EH (cell line): ENCODE data around the gene CLDN20.
"Not testable (repeated sequence)": the region's sequence is repeated elsewhere in the genome, so short reads cannot be mapped to it uniquely, and the experiment has no call there.

Source experiments
- DNase-seq: peaks from one replicate; pipeline ENCODE4 v3.0.0-alpha.2; 2015; ENCODE audit warnings: low read depth

CLDN20 gene

GRCh38 chr6:155263373-155264063 lies at the start of gene CLDN20:
TSS of gene CLDN20 (plus strand) at chr6:155264013. CDS start at chr6:155275720, 11,707 bp downstream.
- DNase-seq: no peak

- no peak for DNase-seq
Observed at GRCh38 chr6:155215906-155216305, 47.9 kb upstream of the CLDN20 start.

GRCh38 chr6:155216312-155217046 lies 47.3 kb upstream of the CLDN20 start:
- no peak for DNase-seq

- DNase-seq: not testable (repeated sequence)
Observed at GRCh38 chr6:155218711-155219110, 45.1 kb upstream of the CLDN20 start.

GRCh38 chr6:155219299-155219698 lies 44.5 kb upstream of the CLDN20 start:
- DNase-seq: no peak

- no peak for DNase-seq
Observed at GRCh38 chr6:155219858-155220301, 43.9 kb upstream of the CLDN20 start.

- DNase-seq: no peak
Observed at GRCh38 chr6:155221086-155221485, 42.7 kb upstream of the CLDN20 start.

- DNase-seq: no peak
Observed at GRCh38 chr6:155222506-155222905, 41.3 kb upstream of the CLDN20 start.

- peak; percentile 83 for DNase-seq
Observed at GRCh38 chr6:155223646-155224451, 40.0 kb upstream of the CLDN20 start.

GRCh38 chr6:155224618-155225017 lies 39.2 kb upstream of the CLDN20 start:
- DNase-seq: peak; percentile 13

- no peak for DNase-seq
Observed at GRCh38 chr6:155227046-155227445, 36.8 kb upstream of the CLDN20 start.

- DNase-seq: peak; percentile 64
Observed at GRCh38 chr6:155228546-155229166, 35.2 kb upstream of the CLDN20 start.

GRCh38 chr6:155230975-155231374 lies 32.8 kb upstream of the CLDN20 start:
- DNase-seq: not testable (repeated sequence)

GRCh38 chr6:155232848-155233247 lies 31.0 kb upstream of the CLDN20 start:
- no peak for DNase-seq

- DNase-seq: peak; percentile 42
Observed at GRCh38 chr6:155234167-155234566, 29.6 kb upstream of the CLDN20 start.

- peak; percentile 20 for DNase-seq
Observed at GRCh38 chr6:155234687-155235086, 29.1 kb upstream of the CLDN20 start.

- DNase-seq: peak; percentile 13
Observed at GRCh38 chr6:155235087-155235486, 28.7 kb upstream of the CLDN20 start.

GRCh38 chr6:155237613-155238012 lies 26.2 kb upstream of the CLDN20 start:
- no peak for DNase-seq

- no peak for DNase-seq
Observed at GRCh38 chr6:155240905-155241600, 22.8 kb upstream of the CLDN20 start.

GRCh38 chr6:155241966-155242365 lies 21.8 kb upstream of the CLDN20 start:
- no peak for DNase-seq

GRCh38 chr6:155244434-155244833 lies 19.4 kb upstream of the CLDN20 start:
- DNase-seq: no peak
